Stomach (tissue), 9 donors: ENCODE data around the gene TCHH. TPM values are rescaled to one million over a fixed set of nuclear protein-coding genes. Genes with fewer than 3 reads are reported as not detected.

Experiments used
- DNase-seq, 2 donors: peaks; one replicate each; pipeline versions ENCODE4 v3.0.0 to v3.0.0-alpha.2; 2013 to 2019
- H3K27ac ChIP-seq, 5 donors: fragments of 200-600 bp in 4 of 5; sonication (generic) in 4 of 5; one replicate each; pipeline ENCODE4 v1.5.1; 2013 to 2019; ENCODE audit warnings: mild to moderate bottlenecking in 1 of 5, moderate library complexity in 1 of 5
- H3K27me3 ChIP-seq, 3 donors: fragments of 200-600 bp; sonication (generic); one replicate each; pipeline ENCODE4 v1.5.1; 2017 to 2019; ENCODE audit warnings: mixed run types in 1 of 3
- H3K36me3 ChIP-seq, 4 donors: fragments of 200-600 bp; sonication (generic); 1 replicate in 3 of 4; 2 replicates in 1 of 4; pipeline ENCODE4 v1.5.1; 2016 to 2019
- H3K4me1 ChIP-seq, 4 donors: fragments of 200-600 bp; sonication (generic); one replicate each; pipeline ENCODE4 v1.5.1; 2016 to 2019
- H3K4me3 ChIP-seq, 4 donors: fragments of 200-600 bp; sonication (generic) in 3 of 4; one replicate each; pipeline ENCODE4 v1.5.1; 2016 to 2019; ENCODE audit warnings: mild to moderate bottlenecking in 1 of 4
- H3K9me3 ChIP-seq, 4 donors: fragments of 200-600 bp; sonication (generic); one replicate each; pipeline ENCODE4 v1.5.1; 2016 to 2019
- CTCF ChIP-seq, 7 experiments: fragments of 450-650 bp in 4 of 7; fragments of 200-600 bp in 3 of 7; sonication (generic) in 3 of 7; IDR thresholded peaks; one replicate each; pipeline ENCODE4 v1.5.1; 2016 to 2019; ENCODE audit warnings: antibody characterized with exemption in 7 of 7, control low read depth in 2 of 7, mild to moderate bottlenecking in 1 of 7
- EP300 ChIP-seq: sonication (generic); formaldehyde crosslinking; IDR thresholded peaks from one replicate; pipeline ENCODE4 v1.6.1; 2017; ENCODE audit warnings: antibody characterized with exemption
- POLR2A ChIP-seq, 4 donors: fragments of 450-650 bp; IDR thresholded peaks; one replicate each; pipeline ENCODE4 v1.6.1; 2016; ENCODE audit warnings: antibody characterized with exemption in 4 of 4, control low read depth in 2 of 4, mild to moderate bottlenecking in 1 of 4, moderate library complexity in 1 of 4
- POLR2AphosphoS5 ChIP-seq, 3 donors: sonication (generic); formaldehyde crosslinking; IDR thresholded peaks; one replicate each; pipeline ENCODE4 v1.6.1; 2016; ENCODE audit warnings: antibody characterized with exemption in 3 of 3
- WGBS, 5 donors: extraction: QIAGEN DNeasy Blood & Tissue Kit in 3 of 5; methylation state at CpG; one replicate each; pipeline versions ENCODE4 v1.1.5 to v1.1.7; 2013 to 2018; 5-methylcytosine and 5-hydroxymethylcytosine counted together
- intact Hi-C: fragments of 100-400 bp; cut with DNase I; formaldehyde crosslinking; loops from one replicate; pipeline ENCODE4 v1.15.1; 2023; ENCODE audit warnings: low total_unique reads
- polyA plus RNA-seq, 3 donors: library from polyadenylated mRNA; stranded (reverse); fragments of 200-250 nt; gene quantifications; one replicate each; pipeline ENCODE4 v1.2.3, GENCODE V29; 2013
- total RNA-seq, 5 donors: library from RNA; depleted of rRNA; stranded (reverse); fragments of >200 nt; gene quantifications; one replicate each; pipeline versions ENCODE4 v1.1.0 to v1.2.3, GENCODE V29; 2014 to 2016
- donor health status: healthy with polysubstance abuse.
- donor health status: Bipolar disorder and iron deficiency.
- donor health status: healthy.

The TCHH gene
- total and polyA plus RNA-seq, 8 donors, result 0.13 TPM; not detected in 7

- H3K4me1 ChIP-seq, result peaks cover 33 to 57% (median 45%) of the 10 kb centered on the region in 4 donors
- H3K36me3 ChIP-seq, result no peaks in the 10 kb centered on the region
- peaks cover 12 to 23% (median 20%) of the 10 kb centered on the region in 4 donors for H3K9me3 ChIP-seq
- peaks cover 38 to 100% (median 72%) of the 10 kb centered on the region in 3 donors for H3K27me3 ChIP-seq
- peak overlapping the region in 3 of 4 donors; percentile 24 to 65 (median 42) for H3K4me3 ChIP-seq
- TF ChIP-seq POLR2AphosphoS5 (IDR thresholded peaks at IDR 0.05) (no peak), CTCF (IDR thresholded peaks at IDR 0.05) (no peak), POLR2A (IDR thresholded peaks at IDR 0.05) (no peak), EP300 (no peak)
- H3K27ac ChIP-seq, result no peak overlapping the region
- 16 to 34% (median 22%) methylated on average over 28 of the region's 28 CpGs for WGBS, 5 donors
- peak in 1 of 2 donors; percentile 5 for DNase-seq
- intact Hi-C loops, result no loop called here
Observed at GRCh38 chr1:152108882-152109222, 6.4 kb downstream of the TCHH start.

DNA sequence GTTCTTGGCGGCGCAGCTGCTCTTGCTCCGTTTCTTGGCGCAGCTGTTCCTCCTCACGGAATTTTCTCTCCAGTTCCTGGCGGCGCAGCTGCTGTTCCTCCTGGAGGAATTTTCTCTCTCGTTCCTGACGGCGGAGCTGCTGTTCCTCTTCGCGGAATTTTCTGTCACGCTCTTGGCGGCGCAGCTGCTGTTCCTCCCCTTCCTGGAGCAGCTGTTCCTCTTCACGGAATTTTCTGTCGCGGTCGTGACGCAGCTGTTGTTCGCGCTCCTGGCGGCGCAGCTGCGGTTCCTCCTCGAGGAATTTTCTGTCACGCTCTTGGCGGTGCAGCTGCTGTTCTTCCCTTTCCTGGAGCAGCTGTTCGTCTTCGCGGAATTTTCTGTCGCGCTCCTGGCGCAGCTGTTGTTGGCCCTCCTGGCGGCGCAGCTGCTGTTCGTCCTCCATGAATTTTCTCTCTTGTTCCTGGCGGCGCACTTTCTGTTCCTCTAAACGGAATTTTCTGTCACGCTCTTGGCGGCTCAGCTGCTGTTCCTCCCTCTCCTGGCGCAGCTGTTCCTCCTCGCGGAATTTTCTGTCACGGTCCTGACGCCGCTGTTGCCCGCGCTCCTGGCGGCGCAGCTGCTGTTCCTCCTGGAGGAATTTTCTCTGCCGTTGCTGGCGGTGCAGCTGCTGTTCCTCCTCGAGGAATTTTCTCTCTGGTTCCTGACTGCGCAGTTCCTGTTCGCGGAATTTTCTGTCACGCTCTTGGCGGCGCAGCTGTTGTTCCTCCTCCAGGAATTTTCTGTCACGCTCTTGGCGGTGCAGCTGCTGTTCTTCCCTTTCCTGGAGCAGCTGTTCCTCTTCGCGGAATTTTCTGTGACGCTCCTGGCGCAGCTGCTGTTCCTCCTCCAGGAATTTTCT, 7.0 kb downstream of the TCHH start:
- Histone ChIP-seq H3K4me3 (peak overlapping the region in 3 of 4 donors; percentile 4 to 65 (median 24)), H3K27ac (no peak overlapping the region)
- 11 to 21% (median 12%) methylated on average over 67 of the region's 67 CpGs for WGBS, 5 donors

GRCh38 chr1:152107031-152107983, 7.9 kb downstream of the TCHH start:
- H3K4me1 ChIP-seq, result peaks cover 30 to 50% (median 39%) of the 10 kb centered on the region in 4 donors
- no peak overlapping the region for H3K27ac ChIP-seq
- 18 to 25% (median 20%) methylated on average over 41 of the region's 41 CpGs for WGBS, 5 donors
- H3K27me3 ChIP-seq, result peaks cover 35 to 100% (median 57%) of the 10 kb centered on the region in 3 donors
- peak overlapping the region in 3 of 4 donors; percentile 4 to 65 (median 24) for H3K4me3 ChIP-seq
- DNase-seq, result peak in 1 of 2 donors; percentile 2
- no peak for TF ChIP-seq EP300
- TF ChIP-seq POLR2AphosphoS5 (IDR thresholded peaks at IDR 0.05), result no peak
- no peak for TF ChIP-seq CTCF (IDR thresholded peaks at IDR 0.05)
- no peak for TF ChIP-seq POLR2A (IDR thresholded peaks at IDR 0.05)
- intact Hi-C loops, result no loop called here
- peaks cover 12 to 21% (median 20%) of the 10 kb centered on the region in 4 donors for H3K9me3 ChIP-seq
- H3K36me3 ChIP-seq, result no peaks in the 10 kb centered on the region

More for the DNA sequence above, 7.0 kb downstream of the TCHH start:
- intact Hi-C loops, result no loop called here
- Histone ChIP-seq H3K4me1 (peaks cover 33 to 57% (median 45%) of the 10 kb centered on the region in 4 donors), H3K9me3 (peaks cover 12 to 21% (median 20%) of the 10 kb centered on the region in 4 donors), H3K36me3 (no peaks in the 10 kb centered on the region), H3K27me3 (peaks cover 35 to 100% (median 66%) of the 10 kb centered on the region in 3 donors)
- TF ChIP-seq POLR2A (IDR thresholded peaks at IDR 0.05), result no peak
- no peak for TF ChIP-seq CTCF (IDR thresholded peaks at IDR 0.05)
- no peak for TF ChIP-seq EP300
- TF ChIP-seq POLR2AphosphoS5 (IDR thresholded peaks at IDR 0.05), result no peak
- DNase-seq, result peak in 1 of 2 donors; percentile 20

DNA sequence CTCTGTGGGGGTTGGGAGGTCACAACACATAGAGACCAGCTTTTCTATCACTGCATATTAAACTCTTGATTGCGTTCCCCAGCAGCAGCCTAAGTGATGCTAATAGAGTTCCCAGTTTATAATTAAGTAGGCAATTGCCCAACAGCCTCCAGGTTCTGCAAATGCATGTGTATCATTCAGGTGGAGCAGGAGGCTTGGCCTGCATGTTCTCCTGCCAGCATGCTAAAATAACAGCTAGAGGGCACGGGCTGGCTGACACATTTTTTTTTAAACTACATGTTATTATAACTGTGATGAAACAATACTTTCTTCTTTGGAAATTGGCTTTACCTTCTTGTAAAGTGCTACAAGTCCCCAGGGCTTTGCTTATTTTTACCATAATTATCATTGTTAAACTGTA, 10.4 kb downstream of the TCHH start:
- Histone ChIP-seq H3K36me3 (no peaks in the 10 kb centered on the region), H3K27ac (no peak overlapping the region), H3K4me1 (peaks cover 6 to 26% (median 14%) of the 10 kb centered on the region in 4 donors), H3K4me3 (no peak overlapping the region), H3K9me3 (peaks cover 12 to 21% (median 20%) of the 10 kb centered on the region in 4 donors), H3K27me3 (peaks cover 28 to 99% (median 32%) of the 10 kb centered on the region in 3 donors)
- no peak for DNase-seq
- TF ChIP-seq EP300 (no peak), POLR2AphosphoS5 (IDR thresholded peaks at IDR 0.05) (no peak), POLR2A (IDR thresholded peaks at IDR 0.05) (no peak), CTCF (IDR thresholded peaks at IDR 0.05) (no peak)
- WGBS, 5 donors, result 35 to 49% (median 40%) methylated on average over 2 of the region's 2 CpGs
- intact Hi-C loops, result no loop called here
